WTC11 (cell line): ENCODE results near the gene GBA2. TPM values are rescaled to one million over a fixed set of nuclear protein-coding genes. Genes with fewer than 3 reads are reported as not detected.

ENCODE experiments used
- ATAC-seq: fragments of 200-7000 bp; cut with Tn5 transposase; 2 replicates; pipeline ENCODE4 v1.10.0; 2021; ENCODE audit warnings: mild to moderate bottlenecking, moderate library complexity
- CTCF ChIA-PET: fragments of 300-600 bp; sonication (Branson Sonifier 250); formaldehyde crosslinking; loops from one replicate; lab custom pipeline; 2021; ENCODE audit warnings: antibody characterized with exemption; lab: Charles Lee
- POLR2A ChIA-PET: fragments of 350-600 bp; sonication (Branson Sonifier 250); formaldehyde crosslinking; loops from one replicate; lab custom pipeline; 2021; ENCODE audit warnings: antibody characterized with exemption; lab: Charles Lee
- DNase-seq: peaks from one replicate; pipeline ENCODE4 v3.0.0; 2021; ENCODE audit warnings: low spot score
- H3K27ac Mint-ChIP-seq: 2 replicates; pipeline ENCODE4 v1.8.0; 2021; ENCODE audit warnings: mixed read lengths
- H3K27me3 Mint-ChIP-seq: 2 replicates; pipeline ENCODE4 v1.8.0; 2021; ENCODE audit warnings: low read depth, mild to moderate bottlenecking, moderate library complexity, mixed read lengths
- H3K36me3 Mint-ChIP-seq: 2 replicates; pipeline ENCODE4 v1.8.0; 2021; ENCODE audit warnings: mixed read lengths
- H3K4me1 Mint-ChIP-seq: 2 replicates; pipeline ENCODE4 v1.8.0; 2022; ENCODE audit warnings: mixed read lengths
- H3K4me3 Mint-ChIP-seq: 2 replicates; pipeline ENCODE4 v1.8.0; 2021; ENCODE audit warnings: mild to moderate bottlenecking, moderate library complexity, mixed read lengths
- H3K9me3 Mint-ChIP-seq: 2 replicates; pipeline ENCODE4 v1.8.0; 2021; ENCODE audit warnings: mixed read lengths
- ATF3 ChIP-seq: sonication (generic); formaldehyde crosslinking; conservative IDR thresholded peaks from 2 replicates; pipeline ENCODE4 v1.8.1; 2022; ENCODE audit warnings: mild to moderate bottlenecking, missing genetic modification reagents
- ATF6 ChIP-seq: sonication (generic); formaldehyde crosslinking; IDR thresholded peaks from 2 replicates; pipeline ENCODE4 v1.8.1; 2023; ENCODE audit warnings: mild to moderate bottlenecking, missing genetic modification reagents
- CBFB ChIP-seq: sonication (generic); formaldehyde crosslinking; IDR thresholded peaks from 2 replicates; pipeline ENCODE4 v1.8.1; 2022; ENCODE audit warnings: mild to moderate bottlenecking, low read depth, missing genetic modification reagents
- ESRRA ChIP-seq: sonication (generic); formaldehyde crosslinking; IDR thresholded peaks from 2 replicates; pipeline ENCODE4 v1.8.1; 2022; ENCODE audit warnings: mild to moderate bottlenecking, missing genetic modification reagents, borderline replicate concordance
- KAT7 ChIP-seq: sonication (generic); formaldehyde crosslinking; IDR thresholded peaks from 2 replicates; pipeline ENCODE4 v1.8.1; 2023; ENCODE audit warnings: missing genetic modification reagents, mild to moderate bottlenecking, borderline replicate concordance
- MXD4 ChIP-seq: fragments of 250-450 bp; sonication (Bioruptor Pico); IDR thresholded peaks from 2 replicates; pipeline ENCODE4 v1.8.0; 2021; ENCODE audit warnings: mild to moderate bottlenecking, moderate library complexity, borderline replicate concordance
- NR2C2 ChIP-seq: sonication (generic); formaldehyde crosslinking; IDR thresholded peaks from 2 replicates; pipeline ENCODE4 v1.8.0; 2022; ENCODE audit warnings: mild to moderate bottlenecking, missing genetic modification reagents
- RELA ChIP-seq: sonication (generic); formaldehyde crosslinking; IDR thresholded peaks from 2 replicates; pipeline ENCODE4 v1.8.1; 2022; ENCODE audit warnings: missing genetic modification reagents, mild to moderate bottlenecking, borderline replicate concordance
- SMAD3 ChIP-seq: sonication (generic); formaldehyde crosslinking; IDR thresholded peaks from 2 replicates; pipeline ENCODE4 v1.8.0; 2022; ENCODE audit warnings: missing genetic modification reagents, mild to moderate bottlenecking, borderline replicate concordance
- SOX15 ChIP-seq: fragments of 250-450 bp; sonication (Bioruptor Pico); IDR thresholded peaks from 2 replicates; pipeline ENCODE4 v1.9.0; 2021; ENCODE audit warnings: mild to moderate bottlenecking
- TCF7 ChIP-seq: sonication (generic); formaldehyde crosslinking; IDR thresholded peaks from 2 replicates; pipeline ENCODE4 v1.8.0; 2022; ENCODE audit warnings: mild to moderate bottlenecking, low read depth, missing genetic modification reagents, moderate library complexity
- TEAD1 ChIP-seq: sonication (generic); formaldehyde crosslinking; IDR thresholded peaks from 2 replicates; pipeline ENCODE4 v1.8.0; 2022; ENCODE audit warnings: mild to moderate bottlenecking, missing genetic modification reagents
- USF2 ChIP-seq: sonication (generic); formaldehyde crosslinking; IDR thresholded peaks from 2 replicates; pipeline ENCODE4 v1.8.1; 2023; ENCODE audit warnings: mild to moderate bottlenecking, missing genetic modification reagents, moderate library complexity
- ZBTB21 ChIP-seq: sonication (generic); formaldehyde crosslinking; IDR thresholded peaks from 2 replicates; pipeline ENCODE4 v1.8.1; 2023; ENCODE audit warnings: mild to moderate bottlenecking, missing genetic modification reagents, borderline replicate concordance
- ZNF138 ChIP-seq: sonication (generic); formaldehyde crosslinking; conservative IDR thresholded peaks from 2 replicates; pipeline ENCODE4 v1.8.1; 2022; ENCODE audit warnings: mild to moderate bottlenecking, moderate library complexity, missing genetic modification reagents
- ZNF317 ChIP-seq: sonication (generic); formaldehyde crosslinking; IDR thresholded peaks from 2 replicates; pipeline ENCODE4 v1.8.1; 2023; ENCODE audit warnings: low read depth, mild to moderate bottlenecking, moderate library complexity, missing genetic modification reagents, borderline replicate concordance
- ZNF416 ChIP-seq: fragments of 250-450 bp; sonication (Bioruptor Pico); IDR thresholded peaks from 2 replicates; pipeline ENCODE4 v1.9.0; 2021; ENCODE audit warnings: mild to moderate bottlenecking, inconsistent platforms
- ZNF671 ChIP-seq: fragments of 250-450 bp; sonication (Bioruptor Pico); IDR thresholded peaks from 2 replicates; pipeline ENCODE4 v1.8.0; 2021; ENCODE audit warnings: mild to moderate bottlenecking
- total RNA-seq: library from RNA; stranded (reverse); gene quantifications from 3 replicates; pipeline ENCODE4 v1.2.3, GENCODE V29; 2021
- TF ChIP-seq, protein P1 (sequence below): fragments of 200-600 bp; IDR thresholded peaks from 2 replicates; pipeline ENCODE4 v1.8.0; 2022; ENCODE audit warnings: antibody characterized with exemption
- TF ChIP-seq, protein P2 (sequence below): sonication (generic); formaldehyde crosslinking; IDR thresholded peaks from 2 replicates; pipeline ENCODE4 v1.8.1; 2022; ENCODE audit warnings: mild to moderate bottlenecking, missing genetic modification reagents, moderate library complexity, borderline replicate concordance
- TF ChIP-seq, protein P3 (sequence below): fragments of 250-450 bp; sonication (Bioruptor Pico); IDR thresholded peaks from 2 replicates; pipeline ENCODE4 v1.9.0; 2021; ENCODE audit warnings: moderate library complexity, mild to moderate bottlenecking, inconsistent platforms, borderline replicate concordance
- TF ChIP-seq, protein P4 (sequence below): sonication (generic); formaldehyde crosslinking; IDR thresholded peaks from 2 replicates; pipeline ENCODE4 v1.8.0; 2022; ENCODE audit warnings: mild to moderate bottlenecking, missing genetic modification reagents
- TF ChIP-seq, protein P5 (sequence below): sonication (generic); formaldehyde crosslinking; IDR thresholded peaks from 2 replicates; pipeline ENCODE4 v1.8.0; 2022; ENCODE audit warnings: missing genetic modification reagents

The GBA2 gene
- total RNA-seq, 1 experiment from 2014 or later: 104 TPM

DNA sequence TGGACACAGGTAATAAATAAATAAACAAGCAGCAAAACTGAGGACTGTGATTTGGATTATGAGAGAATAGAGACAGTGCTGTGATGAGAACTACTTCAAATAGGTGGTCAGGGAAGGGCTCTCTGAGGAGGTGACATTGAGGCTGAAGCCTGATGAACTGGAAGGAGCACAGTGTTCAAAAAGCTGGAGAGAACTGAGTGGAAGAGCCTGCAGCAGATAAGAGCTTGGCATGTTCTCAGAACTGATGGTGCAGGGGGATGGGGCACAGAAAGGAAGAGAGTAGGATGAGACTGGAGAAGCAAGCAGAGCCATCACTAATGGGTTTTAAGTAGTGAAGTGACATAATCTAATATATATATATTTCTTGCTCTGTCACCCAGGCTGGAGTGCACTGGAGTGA, 48.1 kb downstream of the GBA2 start:
- Mint-ChIP-seq H3K9me3 (no peaks in the 10 kb centered on the region), H3K4me3 (no peak overlapping the region), H3K36me3 (peaks cover 43% of the 10 kb centered on the region), H3K27ac (no peak overlapping the region), H3K27me3 (no peaks in the 10 kb centered on the region), H3K4me1 (no peaks in the 10 kb centered on the region)
- TF ChIP-seq ZBTB21 (CRISPR knock-in tag) (no peak), ZNF671 (CRISPR knock-in tag) (no peak), ZNF317 (CRISPR knock-in tag) (no peak), MXD4 (CRISPR knock-in tag) (no peak), NR2C2 (CRISPR knock-in tag) (no peak), ESRRA (CRISPR knock-in tag) (no peak), ZNF138 (CRISPR knock-in tag) (no peak), TCF7 (CRISPR knock-in tag) (no peak), ATF3 (CRISPR knock-in tag) (no peak), KAT7 (no peak), RELA (CRISPR knock-in tag) (no peak), SOX15 (CRISPR knock-in tag) (no peak)
- TF ChIP-seq, protein P1, sequence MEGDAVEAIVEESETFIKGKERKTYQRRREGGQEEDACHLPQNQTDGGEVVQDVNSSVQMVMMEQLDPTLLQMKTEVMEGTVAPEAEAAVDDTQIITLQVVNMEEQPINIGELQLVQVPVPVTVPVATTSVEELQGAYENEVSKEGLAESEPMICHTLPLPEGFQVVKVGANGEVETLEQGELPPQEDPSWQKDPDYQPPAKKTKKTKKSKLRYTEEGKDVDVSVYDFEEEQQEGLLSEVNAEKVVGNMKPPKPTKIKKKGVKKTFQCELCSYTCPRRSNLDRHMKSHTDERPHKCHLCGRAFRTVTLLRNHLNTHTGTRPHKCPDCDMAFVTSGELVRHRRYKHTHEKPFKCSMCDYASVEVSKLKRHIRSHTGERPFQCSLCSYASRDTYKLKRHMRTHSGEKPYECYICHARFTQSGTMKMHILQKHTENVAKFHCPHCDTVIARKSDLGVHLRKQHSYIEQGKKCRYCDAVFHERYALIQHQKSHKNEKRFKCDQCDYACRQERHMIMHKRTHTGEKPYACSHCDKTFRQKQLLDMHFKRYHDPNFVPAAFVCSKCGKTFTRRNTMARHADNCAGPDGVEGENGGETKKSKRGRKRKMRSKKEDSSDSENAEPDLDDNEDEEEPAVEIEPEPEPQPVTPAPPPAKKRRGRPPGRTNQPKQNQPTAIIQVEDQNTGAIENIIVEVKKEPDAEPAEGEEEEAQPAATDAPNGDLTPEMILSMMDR: no peak
- TF ChIP-seq, protein P2, sequence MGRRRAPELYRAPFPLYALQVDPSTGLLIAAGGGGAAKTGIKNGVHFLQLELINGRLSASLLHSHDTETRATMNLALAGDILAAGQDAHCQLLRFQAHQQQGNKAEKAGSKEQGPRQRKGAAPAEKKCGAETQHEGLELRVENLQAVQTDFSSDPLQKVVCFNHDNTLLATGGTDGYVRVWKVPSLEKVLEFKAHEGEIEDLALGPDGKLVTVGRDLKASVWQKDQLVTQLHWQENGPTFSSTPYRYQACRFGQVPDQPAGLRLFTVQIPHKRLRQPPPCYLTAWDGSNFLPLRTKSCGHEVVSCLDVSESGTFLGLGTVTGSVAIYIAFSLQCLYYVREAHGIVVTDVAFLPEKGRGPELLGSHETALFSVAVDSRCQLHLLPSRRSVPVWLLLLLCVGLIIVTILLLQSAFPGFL (CRISPR knock-in tag): no peak
- TF ChIP-seq, protein P3, sequence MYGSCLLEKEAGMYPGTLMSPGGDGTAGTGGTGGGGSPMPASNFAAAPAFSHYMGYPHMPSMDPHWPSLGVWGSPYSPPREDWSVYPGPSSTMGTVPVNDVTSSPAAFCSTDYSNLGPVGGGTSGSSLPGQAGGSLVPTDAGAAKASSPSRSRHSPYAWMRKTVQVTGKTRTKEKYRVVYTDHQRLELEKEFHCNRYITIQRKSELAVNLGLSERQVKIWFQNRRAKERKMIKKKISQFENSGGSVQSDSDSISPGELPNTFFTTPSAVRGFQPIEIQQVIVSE (CRISPR knock-in tag): no peak
- ATAC-seq (no peak), DNase-seq (no peak)
- ChIA-PET CTCF (interaction anchor here (0.6 kb wide), 1 partner anchor 9 kb away, joined by 3 read pairs; no protein-coding TSS in a partner anchor), POLR2A (no interaction called here)

DNA sequence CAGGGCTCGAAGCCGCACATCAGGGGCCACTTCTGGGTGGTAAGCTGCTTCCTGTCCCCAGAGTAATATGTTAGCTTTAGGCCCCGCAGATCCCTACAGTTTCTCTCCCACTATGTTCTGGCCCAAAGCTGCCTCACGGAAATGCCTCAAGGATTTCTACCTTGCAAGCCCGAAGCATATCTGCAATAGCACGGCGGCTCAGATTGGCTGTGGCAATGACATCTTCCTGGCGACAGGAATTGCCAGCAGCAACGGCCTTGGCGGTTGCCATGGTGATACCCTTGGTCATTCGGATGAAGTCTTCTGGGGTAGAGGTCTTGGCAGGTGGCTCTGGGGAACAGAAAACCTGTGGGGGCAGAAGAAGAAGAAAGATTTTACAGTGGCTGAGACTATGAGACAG, 49.0 kb downstream of the GBA2 start:
- H3K36me3 Mint-ChIP-seq: peaks cover 37% of the 10 kb centered on the region
- no peaks in the 10 kb centered on the region for H3K27me3 Mint-ChIP-seq
- no peak for DNase-seq
- no peaks in the 10 kb centered on the region for H3K9me3 Mint-ChIP-seq
- ChIA-PET POLR2A (no interaction called here), CTCF (interaction anchor here (0.6 kb wide), 1 partner anchor 8 kb away, joined by 3 read pairs; no protein-coding TSS in a partner anchor)
- no peaks in the 10 kb centered on the region for H3K4me1 Mint-ChIP-seq
- no peak overlapping the region for H3K27ac Mint-ChIP-seq
- no peak overlapping the region for H3K4me3 Mint-ChIP-seq
- ATAC-seq: no peak
- no peak for TF ChIP-seq USF2 (CRISPR knock-in tag)
- TF ChIP-seq SMAD3 (CRISPR knock-in tag): no peak
- TF ChIP-seq, protein P4, sequence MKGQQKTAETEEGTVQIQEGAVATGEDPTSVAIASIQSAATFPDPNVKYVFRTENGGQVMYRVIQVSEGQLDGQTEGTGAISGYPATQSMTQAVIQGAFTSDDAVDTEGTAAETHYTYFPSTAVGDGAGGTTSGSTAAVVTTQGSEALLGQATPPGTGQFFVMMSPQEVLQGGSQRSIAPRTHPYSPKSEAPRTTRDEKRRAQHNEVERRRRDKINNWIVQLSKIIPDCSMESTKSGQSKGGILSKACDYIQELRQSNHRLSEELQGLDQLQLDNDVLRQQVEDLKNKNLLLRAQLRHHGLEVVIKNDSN (CRISPR knock-in tag): no peak
- TF ChIP-seq ZNF416 (CRISPR knock-in tag): no peak
- TF ChIP-seq ATF6: no peak
- TF ChIP-seq, protein P2 (CRISPR knock-in tag): no peak
- no peak for TF ChIP-seq TEAD1
- no peak for TF ChIP-seq ZNF138 (CRISPR knock-in tag)
- TF ChIP-seq, protein P5, sequence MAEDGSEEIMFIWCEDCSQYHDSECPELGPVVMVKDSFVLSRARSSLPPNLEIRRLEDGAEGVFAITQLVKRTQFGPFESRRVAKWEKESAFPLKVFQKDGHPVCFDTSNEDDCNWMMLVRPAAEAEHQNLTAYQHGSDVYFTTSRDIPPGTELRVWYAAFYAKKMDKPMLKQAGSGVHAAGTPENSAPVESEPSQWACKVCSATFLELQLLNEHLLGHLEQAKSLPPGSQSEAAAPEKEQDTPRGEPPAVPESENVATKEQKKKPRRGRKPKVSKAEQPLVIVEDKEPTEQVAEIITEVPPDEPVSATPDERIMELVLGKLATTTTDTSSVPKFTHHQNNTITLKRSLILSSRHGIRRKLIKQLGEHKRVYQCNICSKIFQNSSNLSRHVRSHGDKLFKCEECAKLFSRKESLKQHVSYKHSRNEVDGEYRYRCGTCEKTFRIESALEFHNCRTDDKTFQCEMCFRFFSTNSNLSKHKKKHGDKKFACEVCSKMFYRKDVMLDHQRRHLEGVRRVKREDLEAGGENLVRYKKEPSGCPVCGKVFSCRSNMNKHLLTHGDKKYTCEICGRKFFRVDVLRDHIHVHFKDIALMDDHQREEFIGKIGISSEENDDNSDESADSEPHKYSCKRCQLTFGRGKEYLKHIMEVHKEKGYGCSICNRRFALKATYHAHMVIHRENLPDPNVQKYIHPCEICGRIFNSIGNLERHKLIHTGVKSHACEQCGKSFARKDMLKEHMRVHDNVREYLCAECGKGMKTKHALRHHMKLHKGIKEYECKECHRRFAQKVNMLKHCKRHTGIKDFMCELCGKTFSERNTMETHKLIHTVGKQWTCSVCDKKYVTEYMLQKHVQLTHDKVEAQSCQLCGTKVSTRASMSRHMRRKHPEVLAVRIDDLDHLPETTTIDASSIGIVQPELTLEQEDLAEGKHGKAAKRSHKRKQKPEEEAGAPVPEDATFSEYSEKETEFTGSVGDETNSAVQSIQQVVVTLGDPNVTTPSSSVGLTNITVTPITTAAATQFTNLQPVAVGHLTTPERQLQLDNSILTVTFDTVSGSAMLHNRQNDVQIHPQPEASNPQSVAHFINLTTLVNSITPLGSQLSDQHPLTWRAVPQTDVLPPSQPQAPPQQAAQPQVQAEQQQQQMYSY: no peak
- no peak for TF ChIP-seq ESRRA (CRISPR knock-in tag)
- no peak for TF ChIP-seq CBFB (CRISPR knock-in tag)
